CD14-positive monocyte (primary cell): Measurements from ENCODE around the gene FAM181A. TPM values are rescaled to one million over a fixed set of nuclear protein-coding genes. Genes with fewer than 3 reads are reported as not detected.

ENCODE experiments used
- DNase-seq, 3 donors: peaks; one replicate each; pipeline ENCODE4 v3.0.0-alpha.2; 2011 to 2022
- H2AFZ ChIP-seq: 2 replicates; pipeline ENCODE4 v1.6.0; 2012; ENCODE audit warnings: mild to moderate bottlenecking, low read depth, low read length, inconsistent platforms; ENCODE audit not compliant: insufficient read depth, poor library complexity, severe bottlenecking
- H3K27ac ChIP-seq, 2 donors: 1 replicate in 1 of 2; 2 replicates in 1 of 2; pipeline ENCODE4 v1.5.1; 2012 to 2013; ENCODE audit warnings: low read length in 2 of 2, control low read depth in 1 of 2, inconsistent platforms in 1 of 2, low read depth in 1 of 2, mild to moderate bottlenecking in 1 of 2
- H3K27me3 ChIP-seq, 2 donors: one replicate each; pipeline versions ENCODE4 v1.6.0 to v1.6.1; 2011 to 2013; ENCODE audit warnings: low read length in 2 of 2; ENCODE audit not compliant: control insufficient read depth in 2 of 2, insufficient read depth in 2 of 2
- H3K36me3 ChIP-seq, 2 donors: replicated peaks in 1 of 2; 1 replicate in 1 of 2; 2 replicates in 1 of 2; pipeline versions ENCODE4 v1.5.1 to v1.6.1; 2012 to 2013; ENCODE audit warnings: low read length in 2 of 2, control low read depth in 1 of 2, inconsistent platforms in 1 of 2, mild to moderate bottlenecking in 1 of 2; ENCODE audit not compliant: insufficient read depth in 2 of 2, control insufficient read depth in 1 of 2
- H3K4me1 ChIP-seq, 2 donors: 1 replicate in 1 of 2; 2 replicates in 1 of 2; pipeline versions ENCODE4 v1.5.1 to v1.6.1; 2012 to 2013; ENCODE audit warnings: low read length in 2 of 2, control low read depth in 1 of 2, inconsistent platforms in 1 of 2, mild to moderate bottlenecking in 1 of 2, moderate library complexity in 1 of 2; ENCODE audit not compliant: insufficient read depth in 2 of 2, control insufficient read depth in 1 of 2
- H3K4me2 ChIP-seq: replicated peaks from 2 replicates; pipeline ENCODE3; 2012; ENCODE audit warnings: low read length, moderate library complexity, mild to moderate bottlenecking; ENCODE audit not compliant: poor library complexity, severe bottlenecking; ENCODE audit errors: extremely low read depth
- H3K4me3 ChIP-seq, 3 experiments: fragments of 200-600 bp in 1 of 3; sonication (generic) in 1 of 3; replicated peaks in 1 of 3; 1 replicate in 2 of 3; 2 replicates in 1 of 3; pipeline ENCODE4 v1.5.1; 2011 to 2013; ENCODE audit warnings: low read length in 3 of 3, mild to moderate bottlenecking in 3 of 3, control low read depth in 2 of 3, low read depth in 2 of 3, inconsistent platforms in 1 of 3, moderate library complexity in 1 of 3
- H3K79me2 ChIP-seq: 2 replicates; pipeline ENCODE4 v1.6.0; 2012; ENCODE audit warnings: mild to moderate bottlenecking, control low read depth, inconsistent platforms, low read length, moderate library complexity; ENCODE audit not compliant: insufficient read depth
- H3K9ac ChIP-seq: 2 replicates; pipeline ENCODE4 v1.6.0; 2017; ENCODE audit warnings: low read length, mild to moderate bottlenecking; ENCODE audit not compliant: insufficient read depth, poor library complexity, severe bottlenecking
- H3K9me3 ChIP-seq, 2 donors: replicated peaks in 1 of 2; 1 replicate in 1 of 2; 2 replicates in 1 of 2; pipeline versions ENCODE4 v1.5.1 to v1.6.1; 2012 to 2013; ENCODE audit warnings: low read length in 2 of 2, control low read depth in 1 of 2; ENCODE audit not compliant: control insufficient read depth in 1 of 2, insufficient read depth in 1 of 2
- H4K20me1 ChIP-seq: 2 replicates; pipeline ENCODE4 v1.6.0; 2012; ENCODE audit warnings: mild to moderate bottlenecking, low read length, control low read depth, moderate library complexity; ENCODE audit not compliant: insufficient read depth
- H3K27ac Mint-ChIP-seq, 7 donors: one replicate each; pipeline ENCODE4 v1.8.0; 2020; ENCODE audit warnings: mild to moderate bottlenecking in 7 of 7, mixed read lengths in 7 of 7, moderate library complexity in 6 of 7, inconsistent platforms in 2 of 7
- H3K27me3 Mint-ChIP-seq, 3 donors: one replicate each; pipeline ENCODE4 v1.8.0; 2021 to 2022; ENCODE audit warnings: low read depth in 3 of 3, mild to moderate bottlenecking in 3 of 3, mixed read lengths in 3 of 3, moderate library complexity in 3 of 3, inconsistent platforms in 1 of 3
- H3K36me3 Mint-ChIP-seq, 2 donors: one replicate each; pipeline ENCODE4 v1.8.0; 2020; ENCODE audit warnings: mixed read lengths in 2 of 2, inconsistent platforms in 1 of 2, mild to moderate bottlenecking in 1 of 2
- H3K4me1 Mint-ChIP-seq: one replicate; pipeline ENCODE4 v1.8.0; 2020; ENCODE audit warnings: mild to moderate bottlenecking, mixed read lengths
- H3K4me3 Mint-ChIP-seq, 2 donors: one replicate each; pipeline ENCODE4 v1.8.0; 2020; ENCODE audit warnings: mild to moderate bottlenecking in 2 of 2, mixed read lengths in 2 of 2, moderate library complexity in 1 of 2
- H3K9me3 Mint-ChIP-seq, 7 donors: one replicate each; pipeline ENCODE4 v1.8.0; 2020 to 2022; ENCODE audit warnings: mixed read lengths in 7 of 7, mild to moderate bottlenecking in 6 of 7, moderate library complexity in 6 of 7, inconsistent platforms in 2 of 7
- WGBS: methylation state at CpG from one replicate; pipeline ENCODE4 v1.1.5; 2013; ENCODE audit warnings: missing lambda C conversion rate; ENCODE audit not compliant: insufficient coverage; 5-methylcytosine and 5-hydroxymethylcytosine counted together
- intact Hi-C, 2 donors: fragments of 100-400 bp; cut with micrococcal nuclease; formaldehyde crosslinking; loops; one replicate each; pipeline versions ENCODE4 v1.15.0 to v1.15.1; 2023
- polyA plus RNA-seq, 3 donors: library from polyadenylated mRNA; depleted of rRNA in 1 of 3; unstranded in 2 of 3; stranded (reverse) in 1 of 3; fragments of 300-500 nt in 2 of 3; fragments of >200 nt in 1 of 3; fragmentation: Illumina TruSeq in 2 of 3; gene quantifications; 1 replicate in 2 of 3; 2 replicates in 1 of 3; pipeline ENCODE4 v1.2.3, GENCODE V29; 2012 to 2021
- TF ChIP-seq, protein P1 (sequence below): fragments of 200-600 bp; IDR thresholded peaks from one replicate; pipeline ENCODE4 v1.8.0; 2022; ENCODE audit warnings: antibody characterized with exemption, mild to moderate bottlenecking

The FAM181A gene
- polyA plus RNA-seq, 3 donors: not detected

DNA sequence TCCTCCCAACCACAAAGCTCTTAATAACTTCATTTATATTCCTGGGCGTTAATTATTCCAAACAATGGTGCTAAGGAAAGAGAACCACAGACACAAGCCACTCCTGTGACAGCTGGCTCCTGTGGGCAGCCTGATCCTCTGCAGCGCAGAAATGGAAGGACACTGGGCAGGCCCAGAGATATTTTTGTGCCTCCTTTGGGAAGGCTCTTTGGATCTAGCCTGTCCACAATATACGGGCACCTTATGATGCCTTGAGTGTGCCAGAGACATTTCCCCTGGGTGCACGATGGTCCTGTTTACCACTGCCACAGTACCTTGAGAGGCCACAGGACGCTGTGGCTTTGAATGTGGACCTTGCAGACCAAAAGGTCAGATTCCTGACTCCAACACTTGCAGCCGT is 47.2 kb downstream of the FAM181A start:
- 91% methylated on average over 6 of the region's 6 CpGs for WGBS
- H3K4me3 Mint-ChIP-seq: no peak overlapping the region

DNA sequence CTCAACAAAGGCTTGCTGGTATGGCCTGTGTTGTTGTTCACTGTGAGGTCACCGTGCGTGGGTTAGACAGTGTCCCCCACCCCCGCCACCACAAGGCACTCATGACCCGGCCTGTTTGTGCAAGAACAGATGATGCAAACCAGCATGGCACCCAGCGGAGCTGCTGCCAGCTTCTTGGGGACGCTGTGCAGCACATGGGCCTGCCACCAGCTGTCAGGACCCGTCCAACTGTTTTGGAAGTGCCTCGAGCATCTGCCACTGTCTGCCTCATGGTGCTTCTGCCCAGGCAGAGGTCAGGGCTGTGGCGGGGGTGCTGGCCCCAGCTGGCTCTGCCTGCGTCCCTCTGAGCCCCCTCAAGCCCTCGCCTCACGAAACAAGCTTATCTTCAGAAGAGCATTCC is 47.7 kb downstream of the FAM181A start:
- H3K4me1 Mint-ChIP-seq: peaks cover 47% of the 10 kb centered on the region
- Histone ChIP-seq H3K27me3 (no peaks in the 10 kb centered on the region), H3K36me3 (no peaks in the 10 kb centered on the region), H3K4me3 (no peak overlapping the region), H3K27ac (no peak overlapping the region), H3K9ac (no peak overlapping the region), H3K79me2 (no peaks in the 10 kb centered on the region), H3K9me3 (peaks cover 0 to 5% of the 10 kb centered on the region in 2 donors), H4K20me1 (no peaks in the 10 kb centered on the region), H3K4me1 (peaks cover 32 to 34% of the 10 kb centered on the region in 2 donors), H2AFZ (no peak overlapping the region), H3K4me2 (no peak overlapping the region)
- peaks cover 0 to 4% of the 10 kb centered on the region in 2 donors for H3K36me3 Mint-ChIP-seq
- DNase-seq: peak; percentile 60 to 76 (median 64)
- peak overlapping the region in 2 of 7 donors; percentile 6 to 10 for H3K27ac Mint-ChIP-seq
- H3K9me3 Mint-ChIP-seq: peaks cover 0 to 9% (median 6%) of the 10 kb centered on the region in 7 donors
- no peak overlapping the region for H3K4me3 Mint-ChIP-seq
- TF ChIP-seq, protein P1, sequence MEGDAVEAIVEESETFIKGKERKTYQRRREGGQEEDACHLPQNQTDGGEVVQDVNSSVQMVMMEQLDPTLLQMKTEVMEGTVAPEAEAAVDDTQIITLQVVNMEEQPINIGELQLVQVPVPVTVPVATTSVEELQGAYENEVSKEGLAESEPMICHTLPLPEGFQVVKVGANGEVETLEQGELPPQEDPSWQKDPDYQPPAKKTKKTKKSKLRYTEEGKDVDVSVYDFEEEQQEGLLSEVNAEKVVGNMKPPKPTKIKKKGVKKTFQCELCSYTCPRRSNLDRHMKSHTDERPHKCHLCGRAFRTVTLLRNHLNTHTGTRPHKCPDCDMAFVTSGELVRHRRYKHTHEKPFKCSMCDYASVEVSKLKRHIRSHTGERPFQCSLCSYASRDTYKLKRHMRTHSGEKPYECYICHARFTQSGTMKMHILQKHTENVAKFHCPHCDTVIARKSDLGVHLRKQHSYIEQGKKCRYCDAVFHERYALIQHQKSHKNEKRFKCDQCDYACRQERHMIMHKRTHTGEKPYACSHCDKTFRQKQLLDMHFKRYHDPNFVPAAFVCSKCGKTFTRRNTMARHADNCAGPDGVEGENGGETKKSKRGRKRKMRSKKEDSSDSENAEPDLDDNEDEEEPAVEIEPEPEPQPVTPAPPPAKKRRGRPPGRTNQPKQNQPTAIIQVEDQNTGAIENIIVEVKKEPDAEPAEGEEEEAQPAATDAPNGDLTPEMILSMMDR: no peak
- intact Hi-C loops: no loop called here
- 37% methylated on average over 12 of the region's 12 CpGs for WGBS
- peaks cover 4 to 5% (median 5%) of the 10 kb centered on the region in 3 donors for H3K27me3 Mint-ChIP-seq

More for the DNA sequence above, 47.2 kb downstream of the FAM181A start:
- Mint-ChIP-seq H3K36me3 (peaks cover 0 to 4% of the 10 kb centered on the region in 2 donors), H3K9me3 (peaks cover 0 to 9% (median 6%) of the 10 kb centered on the region in 7 donors), H3K4me1 (peaks cover 49% of the 10 kb centered on the region), H3K27ac (peak overlapping the region in 2 of 7 donors; percentile 6 to 10), H3K27me3 (peaks cover 4 to 7% (median 7%) of the 10 kb centered on the region in 3 donors)
- TF ChIP-seq, protein P1: no peak
- no peak overlapping the region for H3K4me2 ChIP-seq
- H3K27ac ChIP-seq: no peak overlapping the region
- H2AFZ ChIP-seq: no peak overlapping the region
- intact Hi-C loops: no loop called here
- no peak for DNase-seq
- H3K4me3 ChIP-seq: no peak overlapping the region
- H3K79me2 ChIP-seq: no peaks in the 10 kb centered on the region
- H3K9me3 ChIP-seq: peaks cover 0 to 5% of the 10 kb centered on the region in 2 donors
- H4K20me1 ChIP-seq: no peaks in the 10 kb centered on the region
- H3K27me3 ChIP-seq: no peaks in the 10 kb centered on the region
- no peak overlapping the region for H3K9ac ChIP-seq
- H3K36me3 ChIP-seq: no peaks in the 10 kb centered on the region
- H3K4me1 ChIP-seq: peaks cover 36% of the 10 kb centered on the region in 2 donors
